HepG2 (cell line): ENCODE results near the gene INO80B. TPM values are rescaled to one million over a fixed set of nuclear protein-coding genes. Genes with fewer than 3 reads are reported as not detected.

ENCODE experiments used
- MXD3 ChIP-seq: IDR thresholded peaks from 2 replicates; pipeline ENCODE4 v1.6.1; 2016; ENCODE audit warnings: mild to moderate bottlenecking, missing biosample characterization, missing genetic modification reagents
- NBN ChIP-seq: fragments of 450-650 bp; conservative IDR thresholded peaks from 2 replicates; pipeline ENCODE4 v1.6.1; 2017
- NR0B2 ChIP-seq: sonication (generic); formaldehyde crosslinking; IDR thresholded peaks from 2 replicates; pipeline ENCODE4 v1.4.0; 2020; ENCODE audit warnings: mild to moderate bottlenecking, missing genetic modification reagents
- SPEN ChIP-seq: sonication (generic); formaldehyde crosslinking; IDR thresholded peaks from 2 replicates; pipeline ENCODE4 v1.5.1; 2020; ENCODE audit warnings: low read depth, mild to moderate bottlenecking, missing genetic modification reagents
- THAP8 ChIP-seq: sonication (generic); formaldehyde crosslinking; IDR thresholded peaks from 2 replicates; pipeline ENCODE4 v1.5.1; 2020; ENCODE audit warnings: missing genetic modification reagents, mild to moderate bottlenecking, borderline replicate concordance
- ZBTB34 ChIP-seq: sonication (generic); formaldehyde crosslinking; IDR thresholded peaks from 2 replicates; pipeline ENCODE4 v1.8.0; 2022; ENCODE audit warnings: mild to moderate bottlenecking, missing genetic modification reagents
- ZGPAT ChIP-seq: IDR thresholded peaks from 2 replicates; pipeline ENCODE4 v1.6.1; 2016; ENCODE audit warnings: mild to moderate bottlenecking
- ZMAT3 ChIP-seq: sonication (generic); formaldehyde crosslinking; conservative IDR thresholded peaks from 2 replicates; pipeline ENCODE4 v1.7.0; 2021; ENCODE audit warnings: missing genetic modification reagents
- ZNF20 ChIP-seq: sonication (generic); formaldehyde crosslinking; IDR thresholded peaks from 2 replicates; pipeline ENCODE4 v1.4.0; 2020; ENCODE audit warnings: mild to moderate bottlenecking, moderate library complexity, missing genetic modification reagents
- ZNF318 ChIP-seq: sonication (generic); formaldehyde crosslinking; IDR thresholded peaks from 2 replicates; pipeline ENCODE4 v1.4.0; 2020; ENCODE audit warnings: mild to moderate bottlenecking, missing genetic modification reagents
- ZNF362 ChIP-seq: sonication (generic); formaldehyde crosslinking; IDR thresholded peaks from 2 replicates; pipeline ENCODE4 v1.4.0; 2020; ENCODE audit warnings: missing genetic modification reagents, mild to moderate bottlenecking, borderline replicate concordance
- ZNF367 ChIP-seq: sonication (generic); formaldehyde crosslinking; IDR thresholded peaks from 2 replicates; pipeline ENCODE4 v1.4.0; 2020; ENCODE audit warnings: missing genetic modification reagents, borderline replicate concordance
- ZNF850 ChIP-seq: sonication (generic); formaldehyde crosslinking; conservative IDR thresholded peaks from 2 replicates; pipeline ENCODE4 v1.9.0; 2021; ENCODE audit warnings: mild to moderate bottlenecking, missing genetic modification reagents
- polyA plus RNA-seq, 8 experiments: library from polyadenylated mRNA; depleted of rRNA in 3 of 8; stranded (reverse) in 7 of 8; unstranded in 1 of 8; fragments of >200 nt; fragmentation: Illumina TruSeq in 4 of 8; extraction: Trizol in 4 of 8; gene quantifications; 2 replicates each; pipeline versions ENCODE4 v1.2.1 to v1.2.3, GENCODE V29; 2011 to 2016; ENCODE audit warnings: low read depth in 4 of 8, missing spikeins in 1 of 8, mixed read lengths in 1 of 8; ENCODE audit not compliant: insufficient read depth in 1 of 8
- total RNA-seq, 5 experiments: library from RNA; depleted of rRNA; stranded (reverse); fragments of >200 nt; fragmentation: Illumina TruSeq; extraction: Trizol; gene quantifications; 2 replicates each; pipeline ENCODE4 v1.2.3, GENCODE V29; 2016; ENCODE audit warnings: low read depth in 1 of 5

INO80B gene
- total and polyA plus RNA-seq, 2 of the 13 experiments (the other 11 are each of a cell fraction or from before 2014, with no cell fraction given): 6.2 to 14.5 TPM

- TF ChIP-seq ZNF850 (CRISPR knock-in tag): no peak
- peak; percentile 95 for TF ChIP-seq SPEN (CRISPR knock-in tag)
- no peak for TF ChIP-seq ZNF20
- no peak for TF ChIP-seq ZNF367 (CRISPR knock-in tag)
- TF ChIP-seq ZNF318 (CRISPR knock-in tag): 0 out of 2 replicates have a peak, but pooled peaks have one; percentile 82
- TF ChIP-seq ZMAT3: peak; percentile 79
- TF ChIP-seq NR0B2 (CRISPR knock-in tag): peak; percentile 96
- TF ChIP-seq NBN: no peak
- no peak for TF ChIP-seq THAP8
- TF ChIP-seq ZGPAT: peak; percentile 99
- TF ChIP-seq ZNF362: peak; percentile 71; the same call in 1 of the 2 replicates
- peak; percentile 71; the same call in 1 of the 2 replicates for TF ChIP-seq ZBTB34
- peak; percentile 68 for TF ChIP-seq MXD3 (CRISPR knock-in tag)
Observed at GRCh38 chr2:74454654-74455511, at the start of gene INO80B (continued).
